ENCODE results near the gene HUNK.

GRCh38 chr21:31948676-31949075 lies 75.9 kb downstream of the HUNK start:
- TF ChIP-seq CTCF (IDR thresholded peaks at IDR 0.05; ENCODE audit: low read depth, low read length, poor library complexity, severe bottlenecking) (no peak), EZH2phosphoT487 (IDR thresholded peaks at IDR 0.05; ENCODE audit: borderline replicate concordance, low read length) (no peak)

Data from DOHH2 (cell line).